ENCODE data around the gene KANK2.

KANK2 gene

GRCh38 chr19:11225172-11225571 is 27.8 kb upstream of the KANK2 start:
- DNase-seq, result no peak

DNA sequence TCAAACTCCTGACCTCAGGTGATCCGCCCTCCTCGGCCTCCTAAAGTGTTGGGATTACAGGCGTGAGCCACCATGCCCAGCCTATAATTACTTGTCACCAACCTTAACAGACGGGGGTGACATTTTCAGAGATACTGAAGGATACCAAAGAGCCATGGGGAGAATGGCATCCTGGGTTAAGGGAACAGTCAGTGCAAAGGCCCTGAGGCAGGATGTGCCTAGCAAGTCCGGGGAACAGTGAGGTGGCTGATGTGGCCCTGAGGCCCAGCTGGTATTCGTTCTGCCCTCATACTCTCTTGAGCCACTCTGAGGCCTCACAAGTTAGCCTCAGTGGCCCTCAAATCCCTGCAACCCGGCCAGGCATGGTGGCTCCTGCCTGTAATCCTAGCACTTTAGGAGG is 27.1 kb upstream of the KANK2 start:
- DNase-seq, result no peak

GRCh38 chr19:11223200-11223599 is 25.9 kb upstream of the KANK2 start:
- no peak for DNase-seq

DNA sequence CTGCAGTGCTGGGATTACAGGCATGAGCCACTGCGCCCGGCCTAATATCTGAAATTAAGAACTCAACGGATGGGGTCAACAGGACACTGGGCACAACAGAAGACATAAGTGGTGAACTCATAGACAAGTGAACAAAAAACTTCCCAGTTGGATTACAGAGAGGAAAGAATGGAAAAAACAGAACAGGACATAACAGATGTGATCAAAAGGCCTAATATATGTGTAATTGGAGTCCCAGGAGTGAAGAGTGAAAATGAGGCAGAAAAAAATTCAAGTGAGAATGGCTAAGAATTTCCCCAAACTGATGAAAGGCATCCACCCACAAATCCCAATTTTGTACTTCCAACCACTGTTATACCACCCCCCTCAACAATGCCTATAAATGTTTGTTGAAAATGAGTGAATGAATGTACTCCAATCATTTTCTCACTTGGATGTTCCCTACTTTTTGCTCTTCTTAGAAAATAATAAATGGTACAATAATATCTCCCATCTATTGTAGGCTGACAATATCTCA is 23.8 kb upstream of the KANK2 start:
- no peak for DNase-seq

DNA sequence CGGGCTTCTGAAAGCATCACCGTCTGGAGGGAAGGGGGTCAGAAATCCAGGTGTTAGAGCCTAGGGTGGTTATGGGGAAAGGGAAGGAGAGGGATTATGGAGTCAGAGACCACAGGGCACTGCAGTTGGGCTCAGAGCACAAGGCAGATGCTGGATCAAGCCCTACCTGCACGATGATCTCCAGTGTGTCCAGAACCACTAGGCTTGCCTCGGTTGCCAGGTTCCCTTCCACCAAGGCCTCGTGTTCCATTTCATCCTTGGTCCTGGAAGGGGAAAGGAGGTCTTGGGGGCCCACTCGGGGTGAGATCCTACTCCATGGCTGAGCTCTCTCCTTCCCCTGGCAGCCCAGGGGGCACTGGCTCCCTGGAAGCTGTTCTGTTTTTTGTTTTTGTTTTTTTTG is 17.0 kb upstream of the KANK2 start:
- no peak for DNase-seq

DNA sequence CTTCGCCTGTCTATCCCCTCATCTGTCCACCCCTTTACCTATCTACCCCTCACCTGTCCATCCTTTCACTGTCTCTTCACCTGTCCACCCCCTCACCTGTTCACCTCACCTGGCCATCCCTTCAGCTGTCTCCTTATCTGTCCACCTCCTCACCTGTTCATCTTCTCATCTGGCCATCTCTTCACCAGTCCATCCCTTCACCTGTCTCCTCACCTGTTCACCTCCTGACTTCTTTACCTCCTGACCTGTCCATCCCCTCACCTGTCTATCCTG is 13.2 kb upstream of the KANK2 start:
- DNase-seq, result no peak

DNA sequence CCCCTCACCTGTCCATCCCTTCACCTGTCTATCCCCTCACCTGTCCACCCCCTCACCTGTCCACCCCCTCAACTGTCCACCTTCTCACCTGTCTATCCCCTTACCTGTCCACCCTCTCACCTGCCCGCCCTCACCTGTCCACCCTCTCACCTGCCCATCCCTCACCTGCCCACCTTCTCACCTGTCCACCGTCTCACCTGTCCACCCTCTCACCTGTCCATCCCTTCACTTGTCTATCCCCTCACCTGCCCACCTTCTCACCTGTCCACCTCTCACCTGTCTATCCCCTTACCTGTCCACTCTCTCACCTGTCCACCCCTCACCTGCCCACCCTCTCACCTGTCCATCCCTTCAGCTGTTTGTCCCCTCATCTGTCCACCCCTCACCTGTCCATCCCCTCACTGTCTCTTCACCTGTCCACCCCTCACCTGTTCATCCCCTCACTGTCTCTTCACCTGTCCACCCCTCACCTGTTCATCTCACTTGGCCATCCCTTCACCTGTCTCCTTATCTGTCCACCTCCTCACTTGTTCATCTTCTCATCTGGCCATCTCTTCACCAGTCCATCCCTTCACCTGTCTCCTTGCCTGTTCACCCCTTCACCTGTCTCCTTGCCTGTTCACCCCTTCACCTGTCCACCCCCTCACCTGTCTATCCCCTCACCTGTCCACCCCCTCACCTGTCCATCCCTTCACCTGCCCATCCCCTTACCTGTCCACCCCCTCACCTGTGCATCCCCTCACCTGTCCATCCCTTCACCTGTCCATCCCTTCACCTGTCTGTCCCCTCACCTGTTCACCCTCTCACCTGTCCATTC is 12.7 kb upstream of the KANK2 start:
- DNase-seq, result no peak

DNA sequence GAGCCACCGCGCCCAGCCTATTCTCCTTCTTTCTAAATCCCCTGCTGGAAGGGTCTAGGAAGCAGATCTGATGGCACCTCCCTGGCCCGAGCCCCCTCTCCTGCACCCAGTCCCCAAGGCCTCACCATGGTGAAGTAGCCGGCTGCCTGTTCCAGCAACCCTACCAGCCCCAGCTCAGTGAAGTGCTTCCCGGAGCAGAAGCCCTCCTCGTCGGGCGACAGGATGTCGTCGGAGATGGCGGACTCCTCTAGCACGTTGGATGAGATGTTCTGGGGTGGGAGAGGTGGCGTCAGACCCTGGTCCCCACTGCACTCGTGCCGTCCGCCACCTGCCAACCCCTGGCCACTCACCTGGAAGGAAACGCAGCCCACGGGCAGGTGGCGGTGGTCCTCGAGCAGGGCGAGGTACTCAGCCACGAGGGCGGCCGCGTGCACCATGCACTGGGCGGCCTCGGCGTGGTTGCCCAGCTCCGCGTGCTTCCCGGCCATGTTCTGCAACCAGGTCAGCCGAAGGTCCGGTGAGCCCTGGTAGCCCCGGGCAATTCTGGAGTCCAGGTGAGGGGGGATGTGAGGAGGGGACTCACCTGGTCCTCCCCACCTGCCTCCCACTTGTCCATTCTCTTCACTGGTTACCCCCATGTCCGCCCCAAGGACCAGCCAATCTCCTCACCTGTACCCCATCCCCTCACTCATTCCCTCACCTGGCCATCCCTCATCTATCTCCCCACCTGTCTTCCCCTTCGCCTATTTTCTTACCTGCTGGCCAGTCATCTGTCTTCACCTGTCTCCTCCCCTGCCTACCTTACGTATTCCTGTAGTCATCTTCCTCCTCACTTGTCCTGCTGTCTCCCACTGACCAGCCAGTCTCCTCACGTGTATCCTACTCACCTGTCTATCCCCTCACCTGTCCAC is 11.5 kb upstream of the KANK2 start:
- no peak for DNase-seq

- no peak for DNase-seq
These were observed 8.7 kb upstream of the KANK2 start for GRCh38 chr19:11205939-11206570.

- DNase-seq, result no peak
These were observed 7.6 kb upstream of the KANK2 start for GRCh38 chr19:11204943-11205349.

- DNase-seq, result no peak
These were observed 6.8 kb upstream of the KANK2 start for GRCh38 chr19:11204076-11204602.

DNA sequence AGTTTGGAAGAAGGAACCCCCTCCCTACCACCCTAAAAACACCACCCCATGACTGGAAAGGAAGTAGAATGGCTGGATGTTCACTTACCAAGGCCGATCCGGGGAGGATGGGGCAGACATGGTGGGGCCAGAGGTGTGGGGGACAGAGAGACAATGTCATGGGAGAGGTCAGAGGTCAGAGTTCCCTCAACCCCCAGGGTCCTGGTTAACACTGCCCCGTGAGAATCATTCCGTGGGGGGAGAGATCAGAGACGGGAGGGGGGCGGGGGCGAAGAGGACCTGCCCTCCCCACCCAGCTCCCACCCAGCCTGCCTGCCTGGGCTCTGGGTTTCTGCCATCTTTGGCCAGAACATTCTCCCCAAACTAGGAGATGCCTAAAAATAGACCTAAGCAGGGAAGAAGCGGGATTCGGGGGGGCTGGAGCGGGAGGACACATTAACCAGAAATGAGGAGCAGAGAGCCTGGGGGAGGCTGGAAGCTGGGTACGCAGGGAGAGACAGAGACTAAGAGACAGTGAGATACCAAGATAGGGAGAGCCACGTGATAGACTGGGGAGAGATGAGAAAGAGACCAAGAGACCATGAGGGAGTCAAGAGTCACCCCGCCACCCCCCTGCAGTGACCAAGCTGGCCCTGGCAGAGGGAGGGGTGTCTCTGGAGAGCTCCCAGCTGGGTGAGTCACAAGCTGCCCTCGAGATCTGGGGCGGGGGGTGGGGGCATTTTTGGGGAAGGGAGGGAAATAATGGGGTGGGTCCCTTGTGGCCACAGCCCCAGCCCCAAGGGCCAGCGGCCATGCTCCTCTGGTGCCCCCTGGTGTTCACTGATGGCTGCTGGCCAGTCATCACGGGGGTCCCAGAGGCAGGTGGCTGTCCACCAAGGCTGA is 6.1 kb upstream of the KANK2 start:
- DNase-seq, result peak; percentile 34 to 45

DNA sequence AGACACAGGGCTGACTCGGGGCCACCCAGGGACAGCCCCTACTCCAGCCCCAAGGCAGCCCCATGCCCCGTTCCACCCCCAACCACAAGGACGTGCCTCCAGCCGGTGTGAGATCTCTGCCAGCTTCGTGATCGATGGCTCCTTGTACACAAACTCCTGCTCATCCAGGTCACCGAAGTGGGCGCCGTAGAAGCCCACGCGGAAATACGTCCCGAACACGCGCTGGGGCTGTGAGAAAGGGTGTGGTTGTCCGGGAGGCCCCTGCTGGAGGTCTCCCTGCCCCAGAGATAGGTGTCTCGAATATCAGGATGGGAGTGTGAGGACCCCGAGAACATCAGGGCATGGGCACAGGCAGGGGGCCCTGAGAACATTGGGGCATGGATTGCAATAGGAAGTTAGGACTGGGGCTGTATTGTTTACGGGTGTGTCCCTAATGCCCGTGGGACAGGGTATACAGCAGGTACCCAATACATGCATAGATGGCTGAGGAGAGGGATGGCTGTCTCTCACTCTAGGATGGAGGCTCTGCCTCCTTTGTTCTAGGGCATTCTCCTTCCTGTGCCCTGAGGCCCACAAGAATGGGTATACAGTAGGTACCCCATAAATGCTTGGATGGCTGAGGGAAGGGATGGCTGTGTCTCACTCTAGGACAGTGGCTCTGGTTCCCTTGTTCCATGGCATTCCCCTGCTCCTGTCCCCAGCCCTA is 5.3 kb upstream of the KANK2 start:
- no peak for DNase-seq

GRCh38 chr19:11201791-11202190 is 4.4 kb upstream of the KANK2 start:
- DNase-seq, result no peak

DNA sequence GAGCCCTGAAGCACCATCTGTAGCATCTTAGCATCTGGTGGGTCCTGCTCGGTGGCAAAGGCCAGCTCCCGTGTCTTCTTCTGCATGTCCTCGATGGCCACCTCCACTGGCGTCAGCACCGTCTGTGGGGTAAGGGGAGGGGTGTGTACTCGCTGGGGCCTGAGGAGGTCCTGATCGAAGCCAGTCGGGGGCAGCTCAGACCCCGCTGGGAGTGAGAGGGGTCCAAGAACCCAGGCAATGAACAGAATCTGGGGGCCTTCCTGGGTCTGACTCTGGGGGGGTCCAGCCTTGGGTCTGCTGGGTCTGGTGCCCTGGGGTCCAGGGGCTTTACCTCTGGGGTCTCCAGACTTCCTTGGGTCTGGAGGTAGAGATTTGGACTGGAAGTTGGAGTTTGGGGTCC is 3.6 kb upstream of the KANK2 start:
- DNase-seq, result no peak

GRCh38 chr19:11200015-11200574 is 2.8 kb upstream of the KANK2 start:
- DNase-seq, result no peak

DNA sequence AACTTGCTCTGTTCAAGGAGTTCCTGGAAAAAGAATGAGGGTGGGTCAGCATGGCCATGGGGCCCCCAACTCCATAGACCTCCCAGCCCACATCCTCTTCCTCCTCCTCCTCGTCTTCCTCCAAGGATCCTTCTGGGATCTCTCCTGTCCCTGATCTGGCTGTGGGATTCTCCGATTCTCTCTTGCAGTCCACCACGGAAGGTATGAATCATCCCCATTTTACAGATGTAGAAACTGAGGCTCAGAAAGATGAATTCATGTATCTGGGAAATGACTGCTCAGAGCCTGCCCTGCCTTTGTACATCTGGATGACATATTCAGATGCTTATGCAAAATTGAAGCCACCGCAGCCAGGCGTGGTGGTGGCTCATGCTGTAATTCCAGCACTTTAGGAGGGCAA is 2.2 kb upstream of the KANK2 start:
- no peak for DNase-seq

DNA sequence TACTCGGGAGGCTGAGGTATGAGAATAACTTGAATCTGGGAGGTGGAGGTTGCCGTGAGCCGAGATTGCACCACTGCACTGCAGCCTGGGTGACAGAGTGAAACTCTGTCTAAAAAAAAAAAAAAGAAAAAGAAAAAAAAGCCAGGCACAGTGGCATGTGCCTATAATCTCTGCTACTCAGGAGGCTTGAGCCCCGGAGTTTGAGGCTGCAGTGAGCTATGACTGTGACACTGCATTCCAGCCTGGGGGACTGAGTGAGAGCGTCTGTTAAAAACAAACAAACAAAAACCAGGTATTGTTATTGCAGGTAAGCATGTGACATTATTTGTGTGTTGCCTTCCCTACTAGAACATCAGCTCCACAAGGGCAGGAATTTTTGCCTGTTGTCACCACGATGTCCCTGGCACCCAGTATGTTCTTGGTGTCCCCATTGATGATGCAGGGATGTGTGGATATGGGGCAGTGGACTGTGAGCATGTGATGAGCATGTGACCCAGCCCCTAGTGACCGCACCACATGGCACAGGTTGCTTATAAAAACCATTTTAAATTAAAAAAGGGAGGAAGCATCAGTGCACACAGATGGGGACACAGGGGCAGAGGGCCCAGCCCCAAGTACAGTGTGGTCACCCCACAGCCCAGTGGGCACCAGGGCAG is 1.6 kb upstream of the KANK2 start:
- DNase-seq, result no peak

DNA sequence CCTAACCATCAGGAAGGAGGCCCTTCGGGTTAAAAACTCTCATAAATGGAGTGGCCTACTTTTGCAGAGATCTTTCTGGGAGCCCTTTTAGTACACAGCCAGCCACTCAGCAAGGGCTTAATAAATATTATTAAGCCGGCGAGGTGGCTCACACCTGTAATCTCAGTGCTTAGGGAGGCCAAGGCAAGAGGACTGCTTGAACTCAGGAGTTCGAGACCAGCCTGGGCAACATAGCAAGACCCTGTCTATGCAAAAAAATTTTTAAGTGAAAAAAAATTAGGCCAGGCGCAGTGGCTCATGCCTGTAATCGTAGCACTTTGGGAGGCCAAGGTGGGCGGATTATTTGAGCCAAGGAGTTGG is 810 bp upstream of the KANK2 start:
- no peak for DNase-seq

GRCh38 chr19:11196406-11197287 is 698 bp downstream of the KANK2 start:
- no peak for DNase-seq

Data from CD4-positive, alpha-beta T cell treated with Interferon alpha-2 for 1 hour (primary cell).